PC-9 (cell line): ENCODE measurements around the gene CPEB3. TPM values are rescaled to one million over a fixed set of nuclear protein-coding genes. Genes with fewer than 3 reads are reported as not detected.

Experiments used
- BruUV-seq: library from RNA; stranded (reverse); fragments of 400-500 nt; replicated peaks from 2 replicates; lab custom pipeline; 2021; lab: Mats Ljungman, UMichigan
- CTCF ChIA-PET: fragments of 300-600 bp; sonication (Branson Sonifier 250); formaldehyde crosslinking; loops from one replicate; lab custom pipeline; 2022; ENCODE audit warnings: antibody characterized with exemption; lab: Charles Lee
- POLR2A ChIA-PET: fragments of 300-600 bp; sonication (Branson Sonifier 250); formaldehyde crosslinking; loops from one replicate; lab custom pipeline; 2022; ENCODE audit warnings: antibody characterized with exemption; ENCODE audit not compliant: unreplicated experiment; lab: Charles Lee
- DNase-seq, 2 experiments: peaks; one replicate each; pipeline versions ENCODE4 v3.0.0 to v3.0.0-alpha.2; 2015 to 2022; ENCODE audit warnings: mixed read lengths in 1 of 2
- H2AFZ ChIP-seq: fragments of 200-600 bp; sonication (generic); 2 replicates; pipeline ENCODE4 v1.8.1; 2017; ENCODE audit warnings: antibody characterized with exemption
- H3F3A ChIP-seq: fragments of 200-600 bp; sonication (generic); 2 replicates; pipeline ENCODE4 v1.8.1; 2017; ENCODE audit warnings: antibody characterized with exemption, mild to moderate bottlenecking, low read depth; ENCODE audit not compliant: insufficient read depth
- H3K27ac ChIP-seq: fragments of 200-600 bp; sonication (generic); 2 replicates; pipeline ENCODE4 v1.6.1; 2016; ENCODE audit warnings: mixed run types
- H3K27me3 ChIP-seq: fragments of 200-600 bp; sonication (generic); 2 replicates; pipeline ENCODE4 v1.6.1; 2016; ENCODE audit warnings: low read depth, mixed run types; ENCODE audit not compliant: insufficient read depth
- H3K36me3 ChIP-seq: fragments of 200-600 bp; sonication (generic); 2 replicates; pipeline ENCODE4 v1.6.1; 2016; ENCODE audit warnings: low read depth, mixed run types
- H3K4me1 ChIP-seq: fragments of 200-600 bp; sonication (generic); replicated peaks from 2 replicates; pipeline ENCODE4 v1.6.1; 2016; ENCODE audit warnings: mixed run types; ENCODE audit not compliant: insufficient read depth
- H3K4me2 ChIP-seq: fragments of 200-600 bp; sonication (generic); 2 replicates; pipeline ENCODE4 v1.6.1; 2017; ENCODE audit warnings: mixed run types
- H3K4me3 ChIP-seq: fragments of 200-600 bp; sonication (generic); 2 replicates; pipeline ENCODE4 v1.6.1; 2016; ENCODE audit warnings: mixed run types
- H3K79me2 ChIP-seq: fragments of 200-600 bp; sonication (generic); 2 replicates; pipeline ENCODE4 v1.6.1; 2017; ENCODE audit warnings: low read depth, mixed run types
- H3K9me2 ChIP-seq: fragments of 200-600 bp; sonication (generic); 2 replicates; pipeline ENCODE4 v1.8.1; 2017; ENCODE audit warnings: mild to moderate bottlenecking; ENCODE audit not compliant: insufficient read depth
- H3K9me3 ChIP-seq: fragments of 200-600 bp; sonication (generic); 2 replicates; pipeline ENCODE4 v1.8.1; 2016; ENCODE audit warnings: low read depth; ENCODE audit not compliant: insufficient read depth
- H4K20me1 ChIP-seq: fragments of 200-600 bp; sonication (generic); 2 replicates; pipeline ENCODE4 v1.8.1; 2017; ENCODE audit not compliant: insufficient read depth
- EZH2 ChIP-seq: fragments of 200-600 bp; sonication (generic); IDR thresholded peaks from 2 replicates; pipeline ENCODE4 v1.8.0; 2017; ENCODE audit warnings: antibody characterized with exemption, low read depth
- intact Hi-C: fragments of 100-400 bp; cut with micrococcal nuclease; formaldehyde crosslinking; loops from one replicate; pipeline ENCODE4 v1.10.0; 2022; ENCODE audit not compliant: unreplicated experiment
- total RNA-seq: library from RNA; stranded (reverse); gene quantifications from 2 replicates; pipeline ENCODE4 v1.2.3, GENCODE V29; 2021
- TF ChIP-seq, protein P1 (sequence below): fragments of 200-600 bp; sonication (generic); conservative IDR thresholded peaks from 2 replicates; pipeline ENCODE4 v1.6.1; 2017; ENCODE audit warnings: mixed run types, antibody characterized with exemption, mild to moderate bottlenecking, moderate library complexity

The CPEB3 gene
- total RNA-seq, 1 experiment from 2014 or later: 1.4 TPM

DNA sequence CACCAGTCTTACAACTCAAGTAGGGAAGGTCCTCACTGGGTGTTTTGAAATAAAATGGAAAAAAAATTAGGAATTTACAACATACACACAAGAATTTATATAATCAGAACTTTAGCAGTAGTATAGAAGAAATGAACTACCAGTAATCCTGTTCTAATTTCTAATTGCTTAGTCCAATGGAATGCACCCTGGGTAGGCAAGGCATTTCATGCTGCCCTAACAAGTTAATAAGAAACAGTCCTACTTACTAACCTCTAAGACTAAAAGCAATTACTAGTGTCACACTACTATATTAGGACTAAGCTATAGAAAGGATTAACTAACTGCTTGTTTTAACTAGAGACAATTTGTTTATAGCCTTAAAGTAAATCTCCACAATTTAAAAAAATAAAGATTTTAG is 209.2 kb downstream of the CPEB3 start:
- Histone ChIP-seq H2AFZ (no peak overlapping the region), H3K27ac (no peak overlapping the region), H3K27me3 (no peaks in the 10 kb centered on the region), H3K4me2 (no peak overlapping the region), H3K36me3 (no peaks in the 10 kb centered on the region), H3K9me3 (no peaks in the 10 kb centered on the region), H3F3A (no peaks in the 10 kb centered on the region), H3K79me2 (no peaks in the 10 kb centered on the region), H3K4me1 (no peaks in the 10 kb centered on the region), H3K9me2 (no peaks in the 10 kb centered on the region), H4K20me1 (no peaks in the 10 kb centered on the region), H3K4me3 (no peak overlapping the region)
- TF ChIP-seq EZH2: no peak
- TF ChIP-seq, protein P1, sequence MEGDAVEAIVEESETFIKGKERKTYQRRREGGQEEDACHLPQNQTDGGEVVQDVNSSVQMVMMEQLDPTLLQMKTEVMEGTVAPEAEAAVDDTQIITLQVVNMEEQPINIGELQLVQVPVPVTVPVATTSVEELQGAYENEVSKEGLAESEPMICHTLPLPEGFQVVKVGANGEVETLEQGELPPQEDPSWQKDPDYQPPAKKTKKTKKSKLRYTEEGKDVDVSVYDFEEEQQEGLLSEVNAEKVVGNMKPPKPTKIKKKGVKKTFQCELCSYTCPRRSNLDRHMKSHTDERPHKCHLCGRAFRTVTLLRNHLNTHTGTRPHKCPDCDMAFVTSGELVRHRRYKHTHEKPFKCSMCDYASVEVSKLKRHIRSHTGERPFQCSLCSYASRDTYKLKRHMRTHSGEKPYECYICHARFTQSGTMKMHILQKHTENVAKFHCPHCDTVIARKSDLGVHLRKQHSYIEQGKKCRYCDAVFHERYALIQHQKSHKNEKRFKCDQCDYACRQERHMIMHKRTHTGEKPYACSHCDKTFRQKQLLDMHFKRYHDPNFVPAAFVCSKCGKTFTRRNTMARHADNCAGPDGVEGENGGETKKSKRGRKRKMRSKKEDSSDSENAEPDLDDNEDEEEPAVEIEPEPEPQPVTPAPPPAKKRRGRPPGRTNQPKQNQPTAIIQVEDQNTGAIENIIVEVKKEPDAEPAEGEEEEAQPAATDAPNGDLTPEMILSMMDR: no peak
- no peak for DNase-seq
- intact Hi-C loops: no loop called here
- ChIA-PET CTCF (no interaction called here), POLR2A (no interaction called here)
- no TSS peak for BruUV-seq

DNA sequence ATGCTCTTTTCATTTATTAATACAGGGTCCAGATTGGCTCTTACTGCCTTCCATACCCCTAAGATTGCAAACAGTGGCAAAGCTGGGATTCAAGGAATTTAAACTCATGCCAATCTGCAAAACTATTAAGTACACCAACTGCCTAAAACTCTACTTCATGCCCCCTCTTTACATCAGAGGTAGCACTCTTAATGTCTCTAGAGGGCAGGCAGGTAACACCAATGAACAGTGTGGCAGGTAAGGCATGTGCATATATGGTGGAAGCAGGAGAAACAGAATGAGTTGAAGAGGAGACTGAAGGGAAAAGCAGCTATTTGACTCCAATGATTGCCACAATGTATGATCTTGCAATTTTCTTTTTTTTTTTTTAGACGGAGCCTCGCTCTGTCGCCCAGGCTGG is 210.6 kb downstream of the CPEB3 start:
- no TSS peak for BruUV-seq
- POLR2A ChIA-PET: no interaction called here
- CTCF ChIA-PET: no interaction called here

DNA sequence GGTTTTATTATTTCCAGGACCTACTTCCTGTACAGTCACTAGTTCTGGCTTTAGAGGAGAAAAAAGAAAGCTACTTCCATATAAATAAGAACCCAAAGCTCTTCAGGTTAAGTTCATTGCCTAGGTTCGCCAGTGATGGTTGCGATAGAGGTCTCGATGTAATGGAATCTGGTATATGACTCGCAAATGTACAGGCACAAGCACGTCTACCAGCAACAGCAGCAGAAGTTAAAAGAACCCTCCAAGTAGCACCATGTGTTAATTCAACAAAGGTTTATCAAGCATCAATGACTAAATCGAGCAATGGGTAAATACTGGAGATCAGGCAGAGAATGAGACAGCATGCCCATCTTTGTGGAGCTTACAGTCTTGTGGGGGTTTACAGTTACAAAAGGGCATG is 211.9 kb downstream of the CPEB3 start:
- intact Hi-C loops: no loop called here
- no peaks in the 10 kb centered on the region for H3K36me3 ChIP-seq
- H3K4me3 ChIP-seq: no peak overlapping the region
- no peak overlapping the region for H3K27ac ChIP-seq
- no peaks in the 10 kb centered on the region for H3K27me3 ChIP-seq
- H3K4me2 ChIP-seq: no peak overlapping the region
- H3K79me2 ChIP-seq: no peaks in the 10 kb centered on the region
- CTCF ChIA-PET: no interaction called here
- no peaks in the 10 kb centered on the region for H3K4me1 ChIP-seq
- POLR2A ChIA-PET: no interaction called here
- no peaks in the 10 kb centered on the region for H3K9me2 ChIP-seq
- no peak for TF ChIP-seq EZH2
- TF ChIP-seq, protein P1: no peak
- H2AFZ ChIP-seq: no peak overlapping the region
- no peaks in the 10 kb centered on the region for H3K9me3 ChIP-seq
- no TSS peak for BruUV-seq
- DNase-seq: no peak
- H4K20me1 ChIP-seq: no peaks in the 10 kb centered on the region
- H3F3A ChIP-seq: no peaks in the 10 kb centered on the region

More for the DNA sequence above, 210.6 kb downstream of the CPEB3 start:
- H3K27ac ChIP-seq: no peak overlapping the region
- no peaks in the 10 kb centered on the region for H3K27me3 ChIP-seq
- no peaks in the 10 kb centered on the region for H3K9me2 ChIP-seq
- no peaks in the 10 kb centered on the region for H3K4me1 ChIP-seq
- H2AFZ ChIP-seq: no peak overlapping the region
- H3K4me2 ChIP-seq: no peak overlapping the region
- intact Hi-C loops: no loop called here
- H3K36me3 ChIP-seq: no peaks in the 10 kb centered on the region
- H3K9me3 ChIP-seq: no peaks in the 10 kb centered on the region
- no peaks in the 10 kb centered on the region for H3K79me2 ChIP-seq
- no peak overlapping the region for H3K4me3 ChIP-seq
- DNase-seq: no peak
- no peaks in the 10 kb centered on the region for H3F3A ChIP-seq
- TF ChIP-seq EZH2: no peak
- TF ChIP-seq, protein P1: no peak
- H4K20me1 ChIP-seq: no peaks in the 10 kb centered on the region
